H9 (cell line): Measurements from ENCODE around the gene COPS6. TPM values are rescaled to one million over a fixed set of nuclear protein-coding genes. Genes with fewer than 3 reads are reported as not detected.

ENCODE experiments used
- DNase-seq: peaks from one replicate; pipeline ENCODE4 v3.0.0-alpha.2; 2017
- H2AFZ ChIP-seq: one replicate; pipeline ENCODE4 v1.6.1; 2013; ENCODE audit warnings: mild to moderate bottlenecking, low read length, control low read depth, moderate library complexity
- H2AK5ac ChIP-seq: 2 replicates; pipeline ENCODE4 v1.6.1; 2013; ENCODE audit warnings: low read length, control low read depth, mixed read lengths; ENCODE audit not compliant: insufficient read length
- H2BK120ac ChIP-seq: one replicate; pipeline ENCODE4 v1.6.1; 2013; ENCODE audit warnings: low read depth, mild to moderate bottlenecking, low read length, control low read depth, inconsistent platforms; ENCODE audit not compliant: poor library complexity, severe bottlenecking
- H2BK12ac ChIP-seq: 2 replicates; pipeline ENCODE4 v1.6.1; 2013; ENCODE audit warnings: low read length, control low read depth, mixed read lengths, low read depth; ENCODE audit not compliant: insufficient read length
- H2BK15ac ChIP-seq: 2 replicates; pipeline ENCODE4 v1.6.1; 2013; ENCODE audit warnings: low read depth, low read length, control low read depth
- H2BK20ac ChIP-seq: one replicate; pipeline ENCODE4 v1.6.1; 2013; ENCODE audit warnings: low read depth, mild to moderate bottlenecking, low read length, control low read depth, inconsistent platforms; ENCODE audit not compliant: poor library complexity, severe bottlenecking
- H2BK5ac ChIP-seq: 2 replicates; pipeline ENCODE4 v1.6.1; 2013; ENCODE audit warnings: low read length, control low read depth, mixed read lengths; ENCODE audit not compliant: insufficient read length
- H3K14ac ChIP-seq: 2 replicates; pipeline ENCODE4 v1.6.1; 2013; ENCODE audit warnings: low read length, control low read depth; ENCODE audit not compliant: insufficient read depth
- H3K18ac ChIP-seq: 2 replicates; pipeline ENCODE4 v1.6.1; 2013; ENCODE audit warnings: low read depth, mild to moderate bottlenecking, mixed read lengths, low read length, control low read depth; ENCODE audit not compliant: insufficient read length
- H3K23ac ChIP-seq: 2 replicates; pipeline ENCODE4 v1.6.1; 2013; ENCODE audit warnings: low read length, control low read depth, mixed read lengths, low read depth; ENCODE audit not compliant: insufficient read length
- H3K23me2 ChIP-seq: 2 replicates; pipeline ENCODE4 v1.6.1; 2013; ENCODE audit warnings: low read depth, mild to moderate bottlenecking, mixed read lengths, low read length, control low read depth; ENCODE audit not compliant: insufficient read length, poor library complexity, severe bottlenecking
- H3K27ac ChIP-seq: 2 replicates; pipeline ENCODE4 v1.5.1; 2013; ENCODE audit warnings: low read length, control low read depth, mixed read lengths, low read depth; ENCODE audit not compliant: insufficient read length
- H3K27me3 ChIP-seq: 2 replicates; pipeline ENCODE4 v1.6.1; 2013; ENCODE audit warnings: low read length, control low read depth, inconsistent platforms; ENCODE audit not compliant: insufficient read depth
- H3K4ac ChIP-seq: 2 replicates; pipeline ENCODE4 v1.6.1; 2013; ENCODE audit warnings: low read depth, mild to moderate bottlenecking, control low read depth, inconsistent platforms, low read length, moderate library complexity
- H3K4me1 ChIP-seq: 2 replicates; pipeline ENCODE4 v1.6.1; 2013; ENCODE audit warnings: low read length, control low read depth, inconsistent platforms; ENCODE audit not compliant: insufficient read depth
- H3K4me2 ChIP-seq: 2 replicates; pipeline ENCODE4 v1.6.1; 2013; ENCODE audit warnings: low read length, control low read depth, mixed read lengths; ENCODE audit not compliant: insufficient read length, insufficient read depth
- H3K56ac ChIP-seq: 2 replicates; pipeline ENCODE4 v1.6.1; 2013; ENCODE audit warnings: low read depth, mild to moderate bottlenecking, mixed read lengths, low read length, control low read depth; ENCODE audit not compliant: insufficient read length
- H3K79me1 ChIP-seq: 2 replicates; pipeline ENCODE4 v1.6.1; 2013; ENCODE audit warnings: low read depth, mild to moderate bottlenecking, moderate library complexity, low read length, control low read depth, inconsistent platforms; ENCODE audit not compliant: insufficient read depth, poor library complexity, severe bottlenecking
- H3K79me2 ChIP-seq: 2 replicates; pipeline ENCODE4 v1.6.1; 2013; ENCODE audit warnings: low read length, control low read depth, inconsistent platforms; ENCODE audit not compliant: insufficient read depth
- H3K9ac ChIP-seq: 2 replicates; pipeline ENCODE4 v1.6.1; 2013; ENCODE audit warnings: low read length, control low read depth, mixed read lengths; ENCODE audit not compliant: insufficient read length; ENCODE audit errors: extremely low read depth
- H3K9me3 ChIP-seq: one replicate; pipeline ENCODE4 v1.6.1; 2013; ENCODE audit warnings: low read depth, low read length, inconsistent platforms; ENCODE audit not compliant: control insufficient read depth
- H3T11ph ChIP-seq: one replicate; pipeline ENCODE4 v1.6.1; 2013; ENCODE audit warnings: mild to moderate bottlenecking, low read length, control low read depth, inconsistent platforms
- H4K20me1 ChIP-seq: one replicate; pipeline ENCODE4 v1.6.1; 2013; ENCODE audit not compliant: control insufficient read depth, insufficient read length, insufficient read depth
- H4K5ac ChIP-seq: 2 replicates; pipeline ENCODE4 v1.6.1; 2013; ENCODE audit warnings: low read depth, mild to moderate bottlenecking, mixed read lengths, low read length, control low read depth; ENCODE audit not compliant: insufficient read length
- H4K8ac ChIP-seq: replicated peaks from 2 replicates; pipeline ENCODE4 v1.6.1; 2013; ENCODE audit warnings: low read length, control low read depth, mixed read lengths, low read depth; ENCODE audit not compliant: insufficient read length
- H4K91ac ChIP-seq: 2 replicates; pipeline ENCODE4 v1.6.1; 2013; ENCODE audit warnings: low read depth, mild to moderate bottlenecking, moderate library complexity, mixed read lengths, low read length, control low read depth; ENCODE audit not compliant: insufficient read length
- H3K27ac Mint-ChIP-seq, 3 experiments: 2 replicates in 2 of 3; 3 replicates in 1 of 3; pipeline ENCODE4 v1.8.0; 2020 to 2021; ENCODE audit warnings: mixed read lengths in 3 of 3, mild to moderate bottlenecking in 1 of 3, moderate library complexity in 1 of 3
- H3K27me3 Mint-ChIP-seq: 2 replicates; pipeline ENCODE4 v1.8.0; 2021; ENCODE audit warnings: low read depth, mild to moderate bottlenecking, moderate library complexity, mixed read lengths
- H3K36me3 Mint-ChIP-seq, 3 experiments: 2 replicates in 2 of 3; 3 replicates in 1 of 3; pipeline ENCODE4 v1.8.0; 2020 to 2021; ENCODE audit warnings: low read depth in 3 of 3, mixed read lengths in 3 of 3; ENCODE audit not compliant: insufficient read depth in 1 of 3
- H3K4me1 Mint-ChIP-seq, 2 experiments: 2 replicates each; pipeline ENCODE4 v1.8.0; 2020; ENCODE audit warnings: mixed read lengths in 2 of 2
- H3K4me3 Mint-ChIP-seq, 2 experiments: 2 replicates in 1 of 2; 3 replicates in 1 of 2; pipeline ENCODE4 v1.8.0; 2020 to 2021; ENCODE audit warnings: mild to moderate bottlenecking in 2 of 2, mixed read lengths in 2 of 2, moderate library complexity in 1 of 2
- H3K9me3 Mint-ChIP-seq, 2 experiments: 2 replicates in 1 of 2; 3 replicates in 1 of 2; pipeline ENCODE4 v1.8.0; 2020; ENCODE audit warnings: mild to moderate bottlenecking in 2 of 2, mixed read lengths in 2 of 2, moderate library complexity in 1 of 2
- WGBS: extraction: QIAGEN DNeasy Blood & Tissue Kit; methylation state at CpG from one replicate; pipeline ENCODE4 v1.1.7; 2013; ENCODE audit warnings: missing lambda C conversion rate, low lambda C conversion rate, mixed read lengths; ENCODE audit not compliant: insufficient read length; ENCODE audit errors: extremely low coverage; 5-methylcytosine and 5-hydroxymethylcytosine counted together
- total RNA-seq: library from RNA; stranded (reverse); gene quantifications from 2 replicates; pipeline ENCODE4 v1.2.1, GENCODE V29; 2021
- TF ChIP-seq, protein P1 (sequence below): fragments of 200-600 bp; sonication (generic); conservative IDR thresholded peaks from 3 replicates; pipeline ENCODE4 v1.8.0; 2021; ENCODE audit warnings: antibody characterized with exemption, mild to moderate bottlenecking

The COPS6 gene
- total RNA-seq, 1 experiment from 2014 or later: 140 TPM

GRCh38 chr7:100057006-100057405 is 31.8 kb upstream of the COPS6 start:
- no peak overlapping the region for H4K91ac ChIP-seq
- Mint-ChIP-seq H3K27ac (no peak overlapping the region), H3K36me3 (peaks cover 40 to 65% (median 58%) of the 10 kb centered on the region in 3 experiments), H3K27me3 (no peaks in the 10 kb centered on the region), H3K4me1 (no peaks in the 10 kb centered on the region), H3K4me3 (no peak overlapping the region), H3K9me3 (no peaks in the 10 kb centered on the region)
- H2BK120ac ChIP-seq: no peak overlapping the region
- TF ChIP-seq, protein P1, sequence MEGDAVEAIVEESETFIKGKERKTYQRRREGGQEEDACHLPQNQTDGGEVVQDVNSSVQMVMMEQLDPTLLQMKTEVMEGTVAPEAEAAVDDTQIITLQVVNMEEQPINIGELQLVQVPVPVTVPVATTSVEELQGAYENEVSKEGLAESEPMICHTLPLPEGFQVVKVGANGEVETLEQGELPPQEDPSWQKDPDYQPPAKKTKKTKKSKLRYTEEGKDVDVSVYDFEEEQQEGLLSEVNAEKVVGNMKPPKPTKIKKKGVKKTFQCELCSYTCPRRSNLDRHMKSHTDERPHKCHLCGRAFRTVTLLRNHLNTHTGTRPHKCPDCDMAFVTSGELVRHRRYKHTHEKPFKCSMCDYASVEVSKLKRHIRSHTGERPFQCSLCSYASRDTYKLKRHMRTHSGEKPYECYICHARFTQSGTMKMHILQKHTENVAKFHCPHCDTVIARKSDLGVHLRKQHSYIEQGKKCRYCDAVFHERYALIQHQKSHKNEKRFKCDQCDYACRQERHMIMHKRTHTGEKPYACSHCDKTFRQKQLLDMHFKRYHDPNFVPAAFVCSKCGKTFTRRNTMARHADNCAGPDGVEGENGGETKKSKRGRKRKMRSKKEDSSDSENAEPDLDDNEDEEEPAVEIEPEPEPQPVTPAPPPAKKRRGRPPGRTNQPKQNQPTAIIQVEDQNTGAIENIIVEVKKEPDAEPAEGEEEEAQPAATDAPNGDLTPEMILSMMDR: no peak
- no peaks in the 10 kb centered on the region; the same call in 1 of the 2 replicates for H3K79me2 ChIP-seq
- no peak overlapping the region for H2AK5ac ChIP-seq
- H3K27ac ChIP-seq: no peak overlapping the region
- H3K4me2 ChIP-seq: no peak overlapping the region
- no peak overlapping the region for H2AFZ ChIP-seq
- no CpG with 5 or more reads among the region's 10 CpGs for WGBS
- no peak overlapping the region for H3K9ac ChIP-seq
- no peak overlapping the region for H2BK5ac ChIP-seq
- peaks cover 2% of the 10 kb centered on the region for H3K79me1 ChIP-seq
- DNase-seq: no peak
- no peak overlapping the region for H3K4ac ChIP-seq
- no peaks in the 10 kb centered on the region for H4K20me1 ChIP-seq
- H3K18ac ChIP-seq: no peak overlapping the region
- no peak overlapping the region for H3K56ac ChIP-seq
- no peaks in the 10 kb centered on the region for H3K23me2 ChIP-seq
- H3K27me3 ChIP-seq: no peaks in the 10 kb centered on the region
- no peaks in the 10 kb centered on the region for H3K9me3 ChIP-seq
- H3K23ac ChIP-seq: no peak overlapping the region
- H4K8ac ChIP-seq: no peak overlapping the region
- H3T11ph ChIP-seq: no peak overlapping the region
- no peak overlapping the region for H2BK15ac ChIP-seq
- H4K5ac ChIP-seq: no peak overlapping the region
- H2BK20ac ChIP-seq: no peak overlapping the region
- no peak overlapping the region for H3K14ac ChIP-seq
- H2BK12ac ChIP-seq: no peak overlapping the region
- no peaks in the 10 kb centered on the region for H3K4me1 ChIP-seq
